Germinal center (tissue), 1 donor: ENCODE data around the gene TXNDC9.
"Not testable (repeated sequence)": the region's sequence is repeated elsewhere in the genome, so short reads cannot be mapped to it uniquely, and the experiment has no call there.

Experiments
- DNase-seq: peaks from one replicate; pipeline ENCODE4 v3.0.0; 2012; ENCODE audit warnings: mixed read lengths, low spot score

TXNDC9 gene

DNA sequence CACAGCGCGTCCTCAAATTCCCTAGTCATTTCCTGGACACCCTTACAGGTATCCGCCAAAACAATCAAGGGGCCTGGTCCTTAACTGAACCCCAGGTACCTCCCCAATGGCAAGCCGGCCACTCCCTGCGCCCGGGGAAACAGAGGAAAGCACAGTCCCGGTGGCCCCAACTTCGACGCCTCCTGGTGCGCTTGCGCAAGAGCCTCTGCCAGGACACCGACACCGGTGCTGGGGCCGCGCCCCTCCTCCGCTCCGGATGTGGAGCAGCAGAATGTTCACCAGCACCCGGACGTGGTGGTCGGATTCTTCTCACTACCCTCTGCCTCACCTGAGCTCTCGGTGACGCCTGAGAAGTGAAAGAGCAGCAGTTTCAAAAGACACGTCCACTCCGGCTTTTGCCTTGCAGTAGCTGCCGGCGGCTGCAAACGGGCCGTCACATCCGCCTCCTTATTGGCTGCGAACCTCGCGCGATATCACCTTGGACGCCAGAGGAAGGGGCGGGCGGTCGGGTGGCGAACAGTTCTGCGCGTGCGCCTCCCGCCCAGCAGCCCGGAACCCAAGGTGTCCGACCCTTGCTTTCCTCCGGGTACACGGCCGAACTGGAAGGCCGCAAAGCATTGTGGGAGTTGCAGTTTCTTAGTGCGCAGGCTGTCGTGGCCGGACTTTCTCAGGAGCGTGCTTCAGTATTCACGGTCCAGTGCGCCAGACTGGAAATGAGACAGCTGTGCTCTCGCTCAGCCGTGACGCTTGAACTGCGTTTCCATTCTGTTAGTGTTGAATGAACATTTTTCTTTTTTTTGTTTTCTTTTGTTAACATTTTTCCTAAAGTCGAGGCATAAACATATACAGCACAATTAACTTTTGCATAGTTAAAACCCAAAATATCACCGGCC lies at the start of gene TXNDC9:
TSS of gene TXNDC9 (minus strand) at position 423 of the 893 bp plus-strand sequence. CDS start 3,123 bp downstream, outside the sequence.
- DNase-seq, result peak; percentile 98

DNA sequence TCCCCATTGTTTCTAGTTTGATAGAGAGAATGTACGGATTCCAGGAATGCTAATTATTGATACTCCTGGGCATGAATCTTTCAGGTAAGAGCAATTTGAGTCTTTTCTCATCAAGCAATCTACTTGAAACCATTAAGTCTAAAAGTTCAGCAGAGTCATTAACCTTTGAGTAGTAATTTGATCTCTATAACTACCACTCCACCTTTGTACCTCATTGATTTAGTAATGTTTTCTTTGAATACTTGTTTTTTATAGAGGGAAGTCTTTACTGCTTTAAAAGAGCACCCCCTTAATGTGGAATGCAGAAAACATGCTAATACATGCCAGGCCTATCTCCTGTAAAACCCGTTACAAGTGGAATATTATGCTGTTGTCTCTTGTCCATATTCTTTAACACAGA lies 46.0 kb upstream of the TXNDC9 start:
- DNase-seq, result no peak

DNA sequence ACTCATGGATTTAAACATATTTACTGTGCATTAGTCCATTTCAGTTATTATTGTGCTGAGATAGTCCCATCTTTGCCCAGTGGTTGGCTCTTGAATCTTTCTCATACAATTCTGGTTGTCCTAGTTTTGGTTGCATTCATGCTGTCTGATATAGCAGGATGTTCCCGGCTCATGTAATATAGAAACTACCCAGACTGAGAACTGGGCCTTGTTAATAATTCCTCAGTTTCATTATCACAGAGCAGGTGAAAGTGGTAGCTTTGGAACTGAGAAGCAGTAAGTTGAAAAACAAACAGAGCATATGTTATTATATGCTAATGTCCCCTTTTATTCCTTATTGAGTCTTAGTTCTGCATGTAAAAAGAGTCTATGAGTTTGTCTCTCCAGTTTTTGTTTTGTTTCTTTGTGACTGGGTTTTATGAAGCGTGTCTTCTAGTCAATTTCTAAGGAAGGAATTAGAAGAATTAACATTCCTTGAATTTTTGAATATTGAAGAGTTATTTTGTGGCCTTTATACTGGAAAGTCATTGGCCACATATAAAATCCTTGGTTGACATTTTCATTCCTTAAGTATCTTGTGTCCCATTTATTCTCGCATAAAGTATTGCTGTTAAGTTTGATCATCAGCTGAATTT lies 44.4 kb upstream of the TXNDC9 start:
- DNase-seq, result no peak

- DNase-seq, result no peak
These were observed 41.7 kb upstream of the TXNDC9 start for GRCh38 chr2:99377879-99378278.

DNA sequence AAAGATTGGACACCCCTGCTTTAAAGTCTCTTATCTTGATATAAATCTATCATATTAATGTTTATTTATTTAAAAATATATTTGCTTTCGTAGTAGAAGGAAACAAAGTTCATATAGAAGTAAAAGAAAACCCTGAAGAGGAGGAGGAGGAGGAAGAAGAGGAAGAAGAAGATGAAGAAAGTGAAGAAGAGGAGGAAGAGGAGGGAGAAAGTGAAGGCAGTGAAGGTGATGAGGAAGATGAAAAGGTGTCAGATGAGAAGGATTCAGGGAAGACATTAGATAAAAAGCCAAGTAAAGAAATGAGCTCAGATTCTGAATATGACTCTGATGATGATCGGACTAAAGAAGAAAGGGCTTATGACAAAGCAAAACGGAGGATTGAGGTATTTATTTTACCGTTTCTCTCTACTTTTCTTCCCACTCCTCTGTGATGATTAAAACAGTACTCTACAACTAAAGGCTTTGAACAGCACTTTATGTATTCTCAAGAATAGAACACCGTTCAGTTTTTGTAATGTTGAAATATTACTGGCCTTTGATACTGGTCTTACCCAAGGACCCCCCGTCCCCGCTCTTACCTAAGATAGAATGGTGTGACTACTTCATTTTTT lies 40.2 kb upstream of the TXNDC9 start:
- no peak for DNase-seq

DNA sequence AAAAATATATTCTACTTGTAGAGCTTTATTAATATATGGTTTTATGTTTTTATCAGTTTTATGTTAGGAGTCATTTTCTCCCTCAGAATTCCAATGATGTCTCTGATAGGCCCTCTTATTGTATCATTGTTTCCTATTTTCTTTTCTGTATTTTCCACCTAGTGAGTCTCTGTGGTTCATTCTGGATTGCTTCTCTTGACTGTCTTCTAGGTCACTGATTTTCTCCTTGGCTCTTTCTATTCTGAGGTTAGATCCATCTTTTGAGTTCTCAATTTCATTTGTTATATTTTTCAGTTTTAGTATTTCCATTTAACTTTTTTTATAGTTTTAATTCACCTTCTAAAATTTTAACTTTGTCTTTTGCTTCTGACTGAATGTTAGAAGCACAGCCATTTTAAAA lies 38.6 kb upstream of the TXNDC9 start:
- no peak for DNase-seq

- no peak for DNase-seq
These were observed 37.0 kb upstream of the TXNDC9 start for GRCh38 chr2:99373144-99373543.

- not testable (repeated sequence) for DNase-seq
These were observed 32.7 kb upstream of the TXNDC9 start for GRCh38 chr2:99368854-99369253.

DNA sequence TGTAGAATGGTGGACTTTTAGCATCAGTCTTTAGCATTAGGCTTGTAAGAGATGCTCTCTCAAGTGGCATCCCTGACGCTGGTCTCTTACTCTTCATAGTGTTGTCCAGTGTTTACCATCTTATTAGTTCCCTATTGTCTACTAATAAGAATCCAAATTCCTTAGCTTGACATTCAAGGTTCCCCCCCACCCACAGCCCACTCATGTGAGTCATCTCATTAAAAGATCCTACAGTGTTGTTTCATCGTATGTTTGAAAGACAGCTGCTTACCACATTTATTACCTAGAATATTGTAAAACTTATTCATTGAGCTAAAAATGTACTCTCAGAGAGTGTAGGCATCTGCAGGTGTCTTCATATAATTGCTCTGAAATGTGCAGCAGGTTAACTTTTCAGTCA lies 29.5 kb upstream of the TXNDC9 start:
- DNase-seq, result no peak

- no peak for DNase-seq
These were observed 20.7 kb upstream of the TXNDC9 start for GRCh38 chr2:99356853-99357252.

DNA sequence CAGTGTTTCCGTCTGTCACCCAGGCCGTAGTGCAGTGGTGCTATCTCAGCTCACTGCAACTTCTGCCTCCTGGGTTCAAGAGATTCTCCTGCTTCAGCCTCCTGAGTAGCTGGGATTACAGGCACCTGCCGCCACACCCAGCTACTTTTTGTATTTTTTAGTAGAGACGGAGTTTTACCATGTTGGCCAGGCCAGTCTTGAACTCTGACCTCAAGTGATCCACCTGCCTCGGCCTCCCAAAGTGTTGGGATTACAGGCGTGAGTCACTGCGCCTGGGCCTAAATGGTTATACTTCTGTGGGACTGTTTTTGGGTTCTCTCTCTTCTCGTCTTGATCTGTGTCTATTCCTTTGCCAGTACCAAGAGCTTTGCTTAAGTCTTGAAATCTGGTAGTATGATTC lies 18.7 kb upstream of the TXNDC9 start:
- not testable (repeated sequence) for DNase-seq

DNA sequence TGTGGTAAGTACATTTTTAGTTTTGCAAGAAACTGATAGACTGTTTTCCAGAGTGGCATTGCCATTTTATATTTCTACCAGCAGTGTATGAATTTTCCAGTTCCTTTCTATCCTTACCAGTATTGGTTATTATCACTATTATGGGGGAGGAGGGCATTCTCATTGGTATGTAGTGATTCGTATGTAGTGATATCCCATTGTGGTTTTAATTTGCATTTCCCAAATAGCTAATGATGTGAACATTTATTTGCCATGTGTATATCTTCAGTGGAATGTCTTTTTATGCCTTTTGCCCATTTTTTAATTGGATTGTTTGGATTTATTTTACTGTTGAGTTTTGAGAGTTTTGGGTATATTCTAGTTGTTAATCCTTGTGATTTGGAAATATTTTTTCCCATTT lies 17.9 kb upstream of the TXNDC9 start:
- no peak for DNase-seq

DNA sequence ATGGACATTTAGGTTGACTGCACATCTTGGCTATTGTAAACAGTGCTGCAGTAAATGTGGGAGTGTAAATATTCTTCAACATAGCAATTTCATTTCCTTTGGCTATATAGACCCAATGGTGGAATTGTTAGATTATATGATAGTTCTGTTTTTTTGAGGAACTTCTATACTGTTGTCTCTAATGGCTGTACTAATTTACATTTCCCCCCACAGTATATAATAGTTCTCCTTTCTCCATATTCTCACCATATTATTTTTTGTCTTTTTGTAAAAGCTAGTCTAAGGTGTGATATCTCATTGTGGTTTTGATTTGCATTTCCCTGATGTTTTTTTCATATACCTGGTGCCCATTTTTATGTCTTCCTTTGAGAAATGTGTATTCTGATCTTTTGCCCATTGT lies 14.1 kb upstream of the TXNDC9 start:
- no peak for DNase-seq

- DNase-seq, result no peak
These were observed 12.0 kb upstream of the TXNDC9 start for GRCh38 chr2:99348173-99348572.

GRCh38 chr2:99346218-99346617 lies 10.1 kb upstream of the TXNDC9 start:
- no peak for DNase-seq

- DNase-seq, result not testable (repeated sequence)
These were observed 9.3 kb upstream of the TXNDC9 start for GRCh38 chr2:99345446-99345845.

DNA sequence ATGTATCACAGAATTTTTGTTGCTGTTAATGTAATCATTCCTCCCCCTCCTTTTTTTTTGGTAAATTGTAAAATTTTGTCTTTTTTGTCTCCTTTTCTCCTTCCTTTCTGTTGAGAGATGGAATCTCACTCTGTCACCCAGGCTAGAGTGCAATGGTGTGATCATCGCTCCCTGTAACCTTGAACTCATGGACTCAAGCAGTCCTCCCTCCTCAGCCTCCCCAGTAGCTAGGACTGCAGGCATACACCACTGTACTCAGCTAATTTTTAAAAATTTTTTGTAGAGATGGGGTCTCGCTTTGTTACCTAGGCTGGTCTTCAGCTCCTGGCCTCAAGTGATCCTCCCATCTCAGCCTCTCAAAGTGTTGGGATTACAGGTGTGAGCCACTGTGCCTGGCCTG lies 6.4 kb upstream of the TXNDC9 start:
- DNase-seq, result no peak

GRCh38 chr2:99340669-99341236 lies 4.6 kb upstream of the TXNDC9 start:
- DNase-seq, result no peak

DNA sequence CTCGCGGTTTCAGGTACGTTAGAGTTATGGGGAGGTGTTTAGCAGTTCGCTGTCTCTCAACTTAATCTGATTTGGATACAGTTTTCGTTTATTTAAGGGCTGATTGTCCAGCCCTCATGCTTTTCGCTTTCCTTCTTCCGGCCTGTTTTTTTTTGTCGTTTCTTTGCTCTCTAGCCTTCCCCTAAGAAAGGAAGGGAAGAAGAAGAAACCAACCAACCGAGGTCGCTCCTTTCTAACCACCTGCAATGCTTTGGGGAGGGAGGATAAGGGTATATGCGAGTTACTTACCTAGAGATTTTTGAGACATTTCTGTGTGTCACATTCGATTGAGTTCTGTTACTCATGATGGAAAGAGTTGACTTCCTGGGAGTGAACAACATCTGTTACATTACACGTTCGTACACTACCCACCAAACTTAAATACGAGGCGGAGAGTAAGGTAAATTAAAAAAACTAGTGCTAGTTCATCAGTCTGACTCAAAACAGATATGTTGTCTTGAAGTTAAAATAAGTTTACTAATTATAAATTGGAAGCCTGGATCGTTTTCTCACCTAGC lies 2.0 kb upstream of the TXNDC9 start:
- DNase-seq, result peak; percentile 9

- peak; percentile 92 for DNase-seq
These were observed 1.2 kb upstream of the TXNDC9 start, which contains the start of gene EIF5B for GRCh38 chr2:99337113-99338028. EIF5B (plus strand) TSS chr2:99337389; CDS start chr2:99337555, 166 bp downstream.

GRCh38 chr2:99336804-99337112 lies 625 bp upstream of the TXNDC9 start:
- peak; percentile 38 for DNase-seq
